ENCODE data around the gene AFF3.

DNA sequence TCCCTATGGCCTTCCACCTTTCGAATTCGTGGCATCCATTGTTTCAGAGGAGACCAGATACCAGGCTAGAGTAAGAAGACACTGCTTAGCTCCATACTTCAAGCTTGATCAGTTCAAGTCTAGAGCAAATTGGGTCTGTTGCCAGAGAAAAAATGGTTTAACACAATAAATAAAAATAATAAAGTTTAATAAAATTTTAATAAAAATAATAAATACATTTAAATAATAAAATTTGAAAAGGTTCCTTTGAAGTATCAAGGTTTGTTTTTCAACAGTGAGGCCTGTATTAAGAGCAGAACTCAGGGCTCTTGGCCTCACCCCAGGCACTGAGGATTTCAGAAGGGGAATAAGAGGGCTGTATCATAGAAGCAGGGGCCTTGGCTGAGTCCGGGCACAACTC, 547.0 kb downstream of the AFF3 start:
- TF ChIP-seq EZH2 (IDR thresholded peaks at IDR 0.05; ENCODE audit: borderline replicate concordance, low read length): no peak
- no peak for TF ChIP-seq CTCF (conservative IDR thresholded peaks at IDR 0.05 in 1 of 2, IDR thresholded peaks at IDR 0.05 in 1 of 2; ENCODE audit: extremely low read depth in 1 of 2, insufficient read depth in 1 of 2, low read depth in 1 of 2, low read length in 2 of 2)

Data from mammary epithelial cell (primary cell).